Measurements from ENCODE around the gene TMEM9. TPM values are rescaled to one million over a fixed set of nuclear protein-coding genes. Genes with fewer than 3 reads are reported as not detected.

The TMEM9 gene
- total and polyA plus RNA-seq, 10 of the 15 experiments (the other 5 are each of a cell fraction or from before 2014, with no cell fraction given): 7.2 to 46.1 (median 17.3) TPM

DNA sequence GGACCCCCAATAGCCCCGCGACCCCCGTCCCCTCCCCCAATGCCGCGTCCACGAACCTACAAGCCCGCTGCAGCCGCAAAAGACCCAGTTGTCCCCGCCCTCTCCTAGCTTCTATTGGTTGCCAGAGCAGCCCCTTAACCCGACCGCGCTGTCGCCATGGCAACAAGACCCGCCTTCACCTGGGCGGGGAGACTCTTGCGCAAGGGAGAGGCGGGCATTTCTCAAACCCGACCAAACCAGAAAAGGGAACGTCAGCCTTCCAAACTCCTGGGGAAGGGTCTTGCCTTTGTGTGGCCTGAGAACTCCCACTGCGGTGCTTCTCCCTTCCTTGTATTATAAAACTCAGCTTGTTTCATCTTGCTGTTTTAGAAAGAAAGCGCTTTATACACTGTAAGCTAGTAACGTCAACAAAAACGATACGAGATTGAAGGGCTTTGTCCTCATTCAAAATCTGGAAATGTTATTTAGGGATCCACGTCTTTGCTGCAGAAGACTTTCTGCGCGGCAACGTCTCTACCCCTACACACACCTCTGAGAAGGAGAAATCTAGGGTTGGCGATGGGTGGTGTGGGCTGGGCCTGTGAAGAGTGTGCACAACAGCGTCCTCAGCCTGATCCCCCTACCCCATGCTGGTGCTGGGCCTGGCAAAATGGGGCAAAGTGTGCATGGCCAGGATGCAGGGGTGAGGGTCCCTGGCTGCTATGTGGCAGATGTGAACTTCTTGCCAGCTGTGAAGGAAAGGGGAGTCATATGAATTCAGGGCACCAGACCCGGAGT is at the start of gene TMEM9 (continued):
- TF ChIP-seq IRF4 (IDR thresholded peaks at IDR 0.05; ENCODE audit: low read depth, low read length): no peak
- TF ChIP-seq, protein P1, sequence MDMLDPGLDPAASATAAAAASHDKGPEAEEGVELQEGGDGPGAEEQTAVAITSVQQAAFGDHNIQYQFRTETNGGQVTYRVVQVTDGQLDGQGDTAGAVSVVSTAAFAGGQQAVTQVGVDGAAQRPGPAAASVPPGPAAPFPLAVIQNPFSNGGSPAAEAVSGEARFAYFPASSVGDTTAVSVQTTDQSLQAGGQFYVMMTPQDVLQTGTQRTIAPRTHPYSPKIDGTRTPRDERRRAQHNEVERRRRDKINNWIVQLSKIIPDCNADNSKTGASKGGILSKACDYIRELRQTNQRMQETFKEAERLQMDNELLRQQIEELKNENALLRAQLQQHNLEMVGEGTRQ (IDR thresholded peaks at IDR 0.05; ENCODE audit: borderline replicate concordance, low read depth, low read length): no peak
- TF ChIP-seq CBX3 (IDR thresholded peaks at IDR 0.05; ENCODE audit: borderline replicate concordance, low read depth): no peak
- TF ChIP-seq IKZF2 (IDR thresholded peaks at IDR 0.05): no peak
- no peak for TF ChIP-seq MTA2 (IDR thresholded peaks at IDR 0.05; ENCODE audit: low read depth)
- TF ChIP-seq MXI1 (IDR thresholded peaks at IDR 0.05; ENCODE audit: low read depth, low read length): peak; percentile 95
- no peak for TF ChIP-seq KAT2A (conservative IDR thresholded peaks at IDR 0.05; ENCODE audit: control insufficient read depth, low read depth, low read length)
- peak; percentile 82 for TF ChIP-seq IRF3 (IDR thresholded peaks at IDR 0.05)
- TF ChIP-seq RELB (IDR thresholded peaks at IDR 0.05; ENCODE audit: low read depth): 0 out of 2 replicates have a peak, but pooled peaks have one; percentile 39
- TF ChIP-seq, protein P2, sequence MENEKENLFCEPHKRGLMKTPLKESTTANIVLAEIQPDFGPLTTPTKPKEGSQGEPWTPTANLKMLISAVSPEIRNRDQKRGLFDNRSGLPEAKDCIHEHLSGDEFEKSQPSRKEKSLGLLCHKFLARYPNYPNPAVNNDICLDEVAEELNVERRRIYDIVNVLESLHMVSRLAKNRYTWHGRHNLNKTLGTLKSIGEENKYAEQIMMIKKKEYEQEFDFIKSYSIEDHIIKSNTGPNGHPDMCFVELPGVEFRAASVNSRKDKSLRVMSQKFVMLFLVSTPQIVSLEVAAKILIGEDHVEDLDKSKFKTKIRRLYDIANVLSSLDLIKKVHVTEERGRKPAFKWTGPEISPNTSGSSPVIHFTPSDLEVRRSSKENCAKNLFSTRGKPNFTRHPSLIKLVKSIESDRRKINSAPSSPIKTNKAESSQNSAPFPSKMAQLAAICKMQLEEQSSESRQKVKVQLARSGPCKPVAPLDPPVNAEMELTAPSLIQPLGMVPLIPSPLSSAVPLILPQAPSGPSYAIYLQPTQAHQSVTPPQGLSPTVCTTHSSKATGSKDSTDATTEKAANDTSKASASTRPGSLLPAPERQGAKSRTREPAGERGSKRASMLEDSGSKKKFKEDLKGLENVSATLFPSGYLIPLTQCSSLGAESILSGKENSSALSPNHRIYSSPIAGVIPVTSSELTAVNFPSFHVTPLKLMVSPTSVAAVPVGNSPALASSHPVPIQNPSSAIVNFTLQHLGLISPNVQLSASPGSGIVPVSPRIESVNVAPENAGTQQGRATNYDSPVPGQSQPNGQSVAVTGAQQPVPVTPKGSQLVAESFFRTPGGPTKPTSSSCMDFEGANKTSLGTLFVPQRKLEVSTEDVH (IDR thresholded peaks at IDR 0.05; ENCODE audit: low read depth, partially characterized antibody): no peak
- TF ChIP-seq HDGF (IDR thresholded peaks at IDR 0.05): no peak
- TF ChIP-seq RFX5 (IDR thresholded peaks at IDR 0.05; ENCODE audit: low read depth, low read length): peak; percentile 22; the same call in 1 of the 2 replicates
- TF ChIP-seq NBN (IDR thresholded peaks at IDR 0.05): no peak
- no peak for TF ChIP-seq ZNF622 (IDR thresholded peaks at IDR 0.05)
- no peak for TF ChIP-seq FOXM1 (IDR thresholded peaks at IDR 0.05; ENCODE audit: low read depth, low read length)
- TF ChIP-seq BACH1 (IDR thresholded peaks at IDR 0.05; ENCODE audit: borderline replicate concordance): no peak
- TF ChIP-seq MYB (IDR thresholded peaks at IDR 0.05; ENCODE audit: borderline replicate concordance, low read depth, low read length): no peak
- no peak for TF ChIP-seq BHLHE40 (IDR thresholded peaks at IDR 0.05; ENCODE audit: borderline replicate concordance in 1 of 2, low read depth in 2 of 2, low read length in 1 of 2)
- no peak for TF ChIP-seq ZNF384 (IDR thresholded peaks at IDR 0.05; ENCODE audit: borderline replicate concordance, low read depth, low read length)
- TF ChIP-seq HSF1 (IDR thresholded peaks at IDR 0.05; ENCODE audit: low read depth, low read length): no peak
- TF ChIP-seq ZNF24 (IDR thresholded peaks at IDR 0.05): no peak
- TF ChIP-seq SMC3 (IDR thresholded peaks at IDR 0.05; ENCODE audit: borderline replicate concordance, low read length): no peak
- no peak for TF ChIP-seq PAX5 (IDR thresholded peaks at IDR 0.05; ENCODE audit: borderline replicate concordance, low read depth, low read length)
- TF ChIP-seq FOXK2 (IDR thresholded peaks at IDR 0.05): no peak

Data from GM12878 (cell line).